ENCODE measurements around the gene CHRM4. TPM values are rescaled to one million over a fixed set of nuclear protein-coding genes. Genes with fewer than 3 reads are reported as not detected.

CHRM4 gene
- total RNA-seq, 1 experiment from 2014 or later = not detected

GRCh38 chr11:46377831-46378230 lies 13.7 kb downstream of the CHRM4 start:
- H3K36me3 Mint-ChIP-seq (ENCODE audit: insufficient read depth, unreplicated experiment) = peaks cover 27% of the 10 kb centered on the region
- intact Hi-C loops (cut with micrococcal nuclease) = no loop called here
- no TSS peak for BruUV-seq (replicated peaks)
- no peak for TF ChIP-seq CTCF (IDR thresholded peaks at IDR 0.05; ENCODE audit: unreplicated experiment)
- ChIA-PET POLR2A (interaction anchor here (0.9 kb wide), 1 partner anchor 13 kb away, joined by 4 read pairs; no protein-coding TSS in a partner anchor), CTCF (interaction anchor here (0.6 to 3.8 kb wide), 5 partner anchors 10 to 297 kb away, joined by 3 to 21 read pairs (median 6); no protein-coding TSS in a partner anchor)
- DNase-seq (ENCODE audit: unreplicated experiment) = no peak
- no peak overlapping the region for H3K4me3 Mint-ChIP-seq (ENCODE audit: unreplicated experiment)
- H3K27me3 Mint-ChIP-seq (ENCODE audit: insufficient read depth, unreplicated experiment) = no peaks in the 10 kb centered on the region
- H3K4me1 Mint-ChIP-seq (ENCODE audit: insufficient read depth, unreplicated experiment) = no peaks in the 10 kb centered on the region
- no peaks in the 10 kb centered on the region for H3K9me3 Mint-ChIP-seq (ENCODE audit: unreplicated experiment)
- no peak overlapping the region for H3K27ac Mint-ChIP-seq (ENCODE audit: low read depth, unreplicated experiment)

GRCh38 chr11:46377290-46377689 lies 14.3 kb downstream of the CHRM4 start:
- no peak for TF ChIP-seq CTCF (IDR thresholded peaks at IDR 0.05; ENCODE audit: unreplicated experiment)

GRCh38 chr11:46376258-46377050 lies 15.1 kb downstream of the CHRM4 start:
- POLR2A ChIA-PET = interaction anchor here (0.7 to 1.1 kb wide), 2 partner anchors 29 to 268 kb away, joined by 3 to 4 read pairs; partner anchors contain the start of gene DGKZ
- no TSS peak for BruUV-seq (replicated peaks)

More at GRCh38 chr11:46377290-46377689, 14.3 kb downstream of the CHRM4 start:
- ChIA-PET POLR2A (interaction anchor here (1.1 kb wide), 1 partner anchor 30 kb away, joined by 4 read pairs; the partner anchor contains the start of gene DGKZ), CTCF (interaction anchor here (0.6 to 3.8 kb wide), 5 partner anchors 9 to 321 kb away, joined by 3 to 21 read pairs (median 6); no protein-coding TSS in a partner anchor)
- Mint-ChIP-seq H3K36me3 (ENCODE audit: insufficient read depth, unreplicated experiment) (peaks cover 27% of the 10 kb centered on the region), H3K4me1 (ENCODE audit: insufficient read depth, unreplicated experiment) (no peaks in the 10 kb centered on the region), H3K4me3 (ENCODE audit: unreplicated experiment) (no peak overlapping the region), H3K27ac (ENCODE audit: low read depth, unreplicated experiment) (no peak overlapping the region), H3K27me3 (ENCODE audit: insufficient read depth, unreplicated experiment) (no peaks in the 10 kb centered on the region), H3K9me3 (ENCODE audit: unreplicated experiment) (no peaks in the 10 kb centered on the region)
- intact Hi-C loops (cut with micrococcal nuclease) = no loop called here
- no TSS peak for BruUV-seq (replicated peaks)
- no peak for DNase-seq (ENCODE audit: unreplicated experiment)

More at GRCh38 chr11:46376258-46377050, 15.1 kb downstream of the CHRM4 start:
- Mint-ChIP-seq H3K27me3 (ENCODE audit: insufficient read depth, unreplicated experiment) (no peaks in the 10 kb centered on the region), H3K27ac (ENCODE audit: low read depth, unreplicated experiment) (no peak overlapping the region), H3K36me3 (ENCODE audit: insufficient read depth, unreplicated experiment) (peaks cover 27% of the 10 kb centered on the region), H3K4me1 (ENCODE audit: insufficient read depth, unreplicated experiment) (no peaks in the 10 kb centered on the region), H3K9me3 (ENCODE audit: unreplicated experiment) (no peaks in the 10 kb centered on the region), H3K4me3 (ENCODE audit: unreplicated experiment) (no peak overlapping the region)
- no peak for DNase-seq (ENCODE audit: unreplicated experiment)
- TF ChIP-seq CTCF (IDR thresholded peaks at IDR 0.05; ENCODE audit: unreplicated experiment) = no peak
- intact Hi-C loops (cut with micrococcal nuclease) = no loop called here
- CTCF ChIA-PET = interaction anchor here (0.6 to 3.8 kb wide), 5 partner anchors 11 to 242 kb away, joined by 3 to 21 read pairs (median 3); no protein-coding TSS in a partner anchor
